Tibial nerve (tissue), 3 donors: ENCODE results near the gene KCNQ4.

Experiments used
- POLR2A ChIP-seq, 2 donors: fragments of 450-650 bp; IDR thresholded peaks; one replicate each; pipeline ENCODE4 v1.6.1; 2017; ENCODE audit warnings: antibody characterized with exemption in 2 of 2, mild to moderate bottlenecking in 2 of 2, moderate library complexity in 2 of 2
- TF ChIP-seq, protein P1 (sequence below), 5 experiments: fragments of 200-600 bp in 3 of 5; fragments of 450-650 bp in 2 of 5; sonication (generic) in 3 of 5; IDR thresholded peaks; one replicate each; pipeline ENCODE4 v1.5.1; 2016 to 2019; ENCODE audit warnings: antibody characterized with exemption in 5 of 5, mild to moderate bottlenecking in 3 of 5, moderate library complexity in 2 of 5

DNA sequence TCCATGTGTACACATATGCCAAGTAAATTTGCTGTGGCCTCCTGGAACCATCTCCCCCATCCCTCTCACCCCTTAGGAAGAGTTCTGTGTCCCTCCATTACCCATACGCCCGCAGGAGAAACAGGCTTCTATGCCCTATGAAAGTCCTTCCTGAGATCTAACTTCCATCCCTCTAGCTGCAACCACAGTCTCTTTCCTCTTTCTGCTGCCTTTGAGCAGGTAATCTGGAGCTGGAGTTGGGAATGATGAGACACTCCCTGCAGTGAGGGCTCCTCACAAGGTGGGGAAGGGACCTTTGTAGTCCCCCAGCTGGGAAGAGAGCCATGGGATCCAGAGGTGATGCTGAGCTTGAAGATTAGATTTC, 2.0 kb upstream of the KCNQ4 start:
- TF ChIP-seq, protein P1, sequence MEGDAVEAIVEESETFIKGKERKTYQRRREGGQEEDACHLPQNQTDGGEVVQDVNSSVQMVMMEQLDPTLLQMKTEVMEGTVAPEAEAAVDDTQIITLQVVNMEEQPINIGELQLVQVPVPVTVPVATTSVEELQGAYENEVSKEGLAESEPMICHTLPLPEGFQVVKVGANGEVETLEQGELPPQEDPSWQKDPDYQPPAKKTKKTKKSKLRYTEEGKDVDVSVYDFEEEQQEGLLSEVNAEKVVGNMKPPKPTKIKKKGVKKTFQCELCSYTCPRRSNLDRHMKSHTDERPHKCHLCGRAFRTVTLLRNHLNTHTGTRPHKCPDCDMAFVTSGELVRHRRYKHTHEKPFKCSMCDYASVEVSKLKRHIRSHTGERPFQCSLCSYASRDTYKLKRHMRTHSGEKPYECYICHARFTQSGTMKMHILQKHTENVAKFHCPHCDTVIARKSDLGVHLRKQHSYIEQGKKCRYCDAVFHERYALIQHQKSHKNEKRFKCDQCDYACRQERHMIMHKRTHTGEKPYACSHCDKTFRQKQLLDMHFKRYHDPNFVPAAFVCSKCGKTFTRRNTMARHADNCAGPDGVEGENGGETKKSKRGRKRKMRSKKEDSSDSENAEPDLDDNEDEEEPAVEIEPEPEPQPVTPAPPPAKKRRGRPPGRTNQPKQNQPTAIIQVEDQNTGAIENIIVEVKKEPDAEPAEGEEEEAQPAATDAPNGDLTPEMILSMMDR (IDR thresholded peaks at IDR 0.05) = no peak
- no peak for TF ChIP-seq POLR2A (IDR thresholded peaks at IDR 0.05)
